Measurements from ENCODE around the gene SORL1.

The SORL1 gene

GRCh38 chr11:121547574-121547973 is 95.5 kb downstream of the SORL1 start:
- no peak for TF ChIP-seq CTCF (conservative IDR thresholded peaks at IDR 0.05; ENCODE audit: low read depth, low read length)
- H3K4me3 ChIP-seq (ENCODE audit: low read length): no peak overlapping the region
- DNase-seq (ENCODE audit: low read depth): no peak

GRCh38 chr11:121550247-121551030 is 98.3 kb downstream of the SORL1 start:
- DNase-seq (ENCODE audit: low read depth): no peak
- TF ChIP-seq CTCF (conservative IDR thresholded peaks at IDR 0.05; ENCODE audit: low read depth, low read length): no peak
- no peak overlapping the region for H3K4me3 ChIP-seq (ENCODE audit: low read length)

GRCh38 chr11:121551463-121551862 is 99.3 kb downstream of the SORL1 start:
- no peak for DNase-seq (ENCODE audit: low read depth)
- TF ChIP-seq CTCF (conservative IDR thresholded peaks at IDR 0.05; ENCODE audit: low read depth, low read length): no peak
- no peak overlapping the region for H3K4me3 ChIP-seq (ENCODE audit: low read length)

GRCh38 chr11:121552154-121552553 is 100.0 kb downstream of the SORL1 start:
- DNase-seq (ENCODE audit: low read depth): no peak
- TF ChIP-seq CTCF (conservative IDR thresholded peaks at IDR 0.05; ENCODE audit: low read depth, low read length): no peak

GRCh38 chr11:121552644-121553043 is 100.5 kb downstream of the SORL1 start:
- TF ChIP-seq CTCF (conservative IDR thresholded peaks at IDR 0.05; ENCODE audit: low read depth, low read length): no peak

More at GRCh38 chr11:121552154-121552553, 100.0 kb downstream of the SORL1 start:
- no peak overlapping the region for H3K4me3 ChIP-seq (ENCODE audit: low read length)

GRCh38 chr11:121553389-121553788 is 101.3 kb downstream of the SORL1 start:
- no peak for TF ChIP-seq CTCF (conservative IDR thresholded peaks at IDR 0.05; ENCODE audit: low read depth, low read length)

More at GRCh38 chr11:121552644-121553043, 100.5 kb downstream of the SORL1 start:
- no peak overlapping the region for H3K4me3 ChIP-seq (ENCODE audit: low read length)
- no peak for DNase-seq (ENCODE audit: low read depth)

GRCh38 chr11:121553806-121554205 is 101.7 kb downstream of the SORL1 start:
- peak; percentile 43 for DNase-seq (ENCODE audit: low read depth)
- TF ChIP-seq CTCF (conservative IDR thresholded peaks at IDR 0.05; ENCODE audit: low read depth, low read length): no peak
- H3K4me3 ChIP-seq (ENCODE audit: low read length): no peak overlapping the region

More at GRCh38 chr11:121553389-121553788, 101.3 kb downstream of the SORL1 start:
- no peak for DNase-seq (ENCODE audit: low read depth)
- H3K4me3 ChIP-seq (ENCODE audit: low read length): no peak overlapping the region

All from retinal pigment epithelial cell (primary cell).